Neutrophil (primary cell): Measurements from ENCODE around the gene ARAP3.

ENCODE experiments used
- H3K27ac ChIP-seq: fragments of 200-600 bp; sonication (generic); 2 replicates; pipeline ENCODE4 v1.5.1; 2016; ENCODE audit warnings: mild to moderate bottlenecking, moderate library complexity
- H3K27me3 ChIP-seq: fragments of 200-600 bp; sonication (generic); 2 replicates; pipeline ENCODE4 v1.6.0; 2016; ENCODE audit warnings: mild to moderate bottlenecking
- H3K36me3 ChIP-seq: fragments of 200-600 bp; sonication (generic); 2 replicates; pipeline ENCODE4 v1.5.1; 2017
- H3K4me1 ChIP-seq, 2 experiments: fragments of 200-600 bp in 1 of 2; sonication (generic) in 1 of 2; 1 replicate in 1 of 2; 2 replicates in 1 of 2; pipeline versions ENCODE4 v1.5.1 to v1.6.1; 2013 to 2016; ENCODE audit warnings: low read depth in 1 of 2, low read length in 1 of 2, mild to moderate bottlenecking in 1 of 2, moderate library complexity in 1 of 2; ENCODE audit not compliant: control insufficient read depth in 1 of 2, insufficient read depth in 1 of 2
- H3K4me3 ChIP-seq, 2 experiments: fragments of 200-600 bp in 1 of 2; sonication (generic) in 1 of 2; 1 replicate in 1 of 2; 2 replicates in 1 of 2; pipeline ENCODE4 v1.5.1; 2013 to 2016; ENCODE audit warnings: low read depth in 1 of 2, low read length in 1 of 2, mild to moderate bottlenecking in 1 of 2, moderate library complexity in 1 of 2
- H3K9me3 ChIP-seq: fragments of 200-600 bp; sonication (generic); 2 replicates; pipeline ENCODE4 v1.5.1; 2016
- CTCF ChIP-seq: fragments of 200-600 bp; sonication (generic); IDR thresholded peaks from 2 replicates; pipeline ENCODE4 v1.5.1; 2016; ENCODE audit warnings: antibody characterized with exemption

ARAP3 gene

GRCh38 chr5:141646026-141646425 lies 36.0 kb downstream of the ARAP3 start:
- no peak for TF ChIP-seq CTCF
- Histone ChIP-seq H3K4me3 (no peak overlapping the region), H3K4me1 (peaks cover 14 to 21% of the 10 kb centered on the region in 2 experiments), H3K36me3 (peaks cover 81% of the 10 kb centered on the region), H3K27ac (no peak overlapping the region), H3K27me3 (no peaks in the 10 kb centered on the region), H3K9me3 (no peaks in the 10 kb centered on the region)

- no peaks in the 10 kb centered on the region for H3K9me3 ChIP-seq
- H3K27ac ChIP-seq = no peak overlapping the region
- peaks cover 66% of the 10 kb centered on the region for H3K36me3 ChIP-seq
- H3K27me3 ChIP-seq = peaks cover 15% of the 10 kb centered on the region
- H3K4me1 ChIP-seq = peaks cover 15 to 19% of the 10 kb centered on the region in 2 experiments
- no peak overlapping the region for H3K4me3 ChIP-seq
- no peak for TF ChIP-seq CTCF
Measured at GRCh38 chr5:141641634-141642267, 40.3 kb downstream of the ARAP3 start.

GRCh38 chr5:141640698-141641097 lies 41.3 kb downstream of the ARAP3 start:
- Histone ChIP-seq H3K9me3 (no peaks in the 10 kb centered on the region), H3K4me3 (no peak overlapping the region), H3K27me3 (peaks cover 15% of the 10 kb centered on the region), H3K4me1 (peaks cover 21 to 26% of the 10 kb centered on the region in 2 experiments), H3K36me3 (peaks cover 56% of the 10 kb centered on the region), H3K27ac (no peak overlapping the region)
- no peak for TF ChIP-seq CTCF

GRCh38 chr5:141640051-141640415 lies 42.0 kb downstream of the ARAP3 start:
- H3K9me3 ChIP-seq = no peaks in the 10 kb centered on the region
- H3K27ac ChIP-seq = no peak overlapping the region
- no peak overlapping the region for H3K4me3 ChIP-seq
- peaks cover 49% of the 10 kb centered on the region for H3K36me3 ChIP-seq
- no peak for TF ChIP-seq CTCF
- peaks cover 27 to 30% of the 10 kb centered on the region in 2 experiments for H3K4me1 ChIP-seq
- peaks cover 15% of the 10 kb centered on the region for H3K27me3 ChIP-seq

- Histone ChIP-seq H3K4me1 (peaks cover 29 to 30% of the 10 kb centered on the region in 2 experiments), H3K36me3 (peaks cover 48% of the 10 kb centered on the region), H3K27ac (no peak overlapping the region), H3K27me3 (peaks cover 15% of the 10 kb centered on the region), H3K4me3 (no peak overlapping the region), H3K9me3 (no peaks in the 10 kb centered on the region)
- TF ChIP-seq CTCF = no peak
Measured at GRCh38 chr5:141639357-141640050, 42.5 kb downstream of the ARAP3 start.
